Esophagus squamous epithelium (tissue), 5 donors: ENCODE data around the gene SAMD11. TPM values are rescaled to one million over a fixed set of nuclear protein-coding genes. Genes with fewer than 3 reads are reported as not detected.

Experiments used
- DNase-seq: peaks from one replicate; lab custom pipeline; 2025; lab: John Stamatoyannopoulos, UW
- H3K27ac ChIP-seq, 4 donors: fragments of 200-600 bp; sonication (generic); one replicate each; pipeline ENCODE4 v1.5.1; 2016 to 2019; ENCODE audit warnings: mild to moderate bottlenecking in 1 of 4
- H3K27me3 ChIP-seq, 4 donors: fragments of 200-600 bp; sonication (generic); 1 replicate in 3 of 4; 2 replicates in 1 of 4; pipeline versions ENCODE4 v1.5.1 to v1.6.0; 2017 to 2021; ENCODE audit warnings: antibody characterized with exemption in 1 of 4
- H3K36me3 ChIP-seq, 3 donors: fragments of 200-600 bp; sonication (generic); one replicate each; pipeline ENCODE4 v1.5.1; 2016 to 2019
- H3K4me1 ChIP-seq, 3 donors: fragments of 200-600 bp; sonication (generic); one replicate each; pipeline ENCODE4 v1.5.1; 2017 to 2019
- H3K4me3 ChIP-seq, 4 donors: fragments of 200-600 bp; sonication (generic); 1 replicate in 3 of 4; 2 replicates in 1 of 4; pipeline ENCODE4 v1.5.1; 2016 to 2019; ENCODE audit warnings: mild to moderate bottlenecking in 2 of 4, moderate library complexity in 1 of 4
- H3K9me3 ChIP-seq, 3 donors: fragments of 200-600 bp; sonication (generic); one replicate each; pipeline ENCODE4 v1.5.1; 2016 to 2019
- POLR2A ChIP-seq, 4 donors: fragments of 450-650 bp; IDR thresholded peaks; one replicate each; pipeline ENCODE4 v1.6.1; 2017; ENCODE audit warnings: antibody characterized with exemption in 4 of 4, mild to moderate bottlenecking in 4 of 4, moderate library complexity in 3 of 4
- WGBS, 2 donors: methylation state at CpG; one replicate each; pipeline ENCODE4 v1.1.5; 2018; 5-methylcytosine and 5-hydroxymethylcytosine counted together
- intact Hi-C: fragments of 100-400 bp; cut with DNase I; formaldehyde crosslinking; loops from one replicate; pipeline ENCODE4 v1.15.0; 2022
- total RNA-seq, 4 donors: library from RNA; depleted of rRNA; stranded (reverse); fragments of >200 nt; gene quantifications; one replicate each; pipeline ENCODE4 v1.1.0, GENCODE V29; 2016
- TF ChIP-seq, protein P1 (sequence below), 6 experiments: fragments of 450-650 bp in 4 of 6; fragments of 200-600 bp in 2 of 6; sonication (generic) in 2 of 6; IDR thresholded peaks; one replicate each; pipeline ENCODE4 v1.5.1; 2016 to 2019; ENCODE audit warnings: antibody characterized with exemption in 6 of 6, mild to moderate bottlenecking in 4 of 6, moderate library complexity in 4 of 6
- donor health status: DM: yes; HTN: yes; CAD: no.

The SAMD11 gene
- total RNA-seq, 4 donors from 2014 or later: 0.48 to 0.95 (median 0.57) TPM; not detected in 1

- DNase-seq: no peak
- H3K36me3 ChIP-seq: no peaks in the 10 kb centered on the region
- TF ChIP-seq POLR2A (IDR thresholded peaks at IDR 0.05): no peak
- TF ChIP-seq, protein P1, sequence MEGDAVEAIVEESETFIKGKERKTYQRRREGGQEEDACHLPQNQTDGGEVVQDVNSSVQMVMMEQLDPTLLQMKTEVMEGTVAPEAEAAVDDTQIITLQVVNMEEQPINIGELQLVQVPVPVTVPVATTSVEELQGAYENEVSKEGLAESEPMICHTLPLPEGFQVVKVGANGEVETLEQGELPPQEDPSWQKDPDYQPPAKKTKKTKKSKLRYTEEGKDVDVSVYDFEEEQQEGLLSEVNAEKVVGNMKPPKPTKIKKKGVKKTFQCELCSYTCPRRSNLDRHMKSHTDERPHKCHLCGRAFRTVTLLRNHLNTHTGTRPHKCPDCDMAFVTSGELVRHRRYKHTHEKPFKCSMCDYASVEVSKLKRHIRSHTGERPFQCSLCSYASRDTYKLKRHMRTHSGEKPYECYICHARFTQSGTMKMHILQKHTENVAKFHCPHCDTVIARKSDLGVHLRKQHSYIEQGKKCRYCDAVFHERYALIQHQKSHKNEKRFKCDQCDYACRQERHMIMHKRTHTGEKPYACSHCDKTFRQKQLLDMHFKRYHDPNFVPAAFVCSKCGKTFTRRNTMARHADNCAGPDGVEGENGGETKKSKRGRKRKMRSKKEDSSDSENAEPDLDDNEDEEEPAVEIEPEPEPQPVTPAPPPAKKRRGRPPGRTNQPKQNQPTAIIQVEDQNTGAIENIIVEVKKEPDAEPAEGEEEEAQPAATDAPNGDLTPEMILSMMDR (IDR thresholded peaks at IDR 0.05): no peak
- no peak overlapping the region for H3K27ac ChIP-seq
- H3K9me3 ChIP-seq: no peaks in the 10 kb centered on the region
- 11% methylated on average over 5 of the region's 30 CpGs; no CpG with 5 or more reads in 1 of the 2 donors for WGBS, 2 donors
- intact Hi-C loops: no loop called here
- peaks cover 19 to 66% (median 21%) of the 10 kb centered on the region in 3 donors for H3K4me1 ChIP-seq
- no peak overlapping the region for H3K4me3 ChIP-seq
- peaks cover 5 to 92% (median 28%) of the 10 kb centered on the region in 4 donors for H3K27me3 ChIP-seq
These were observed 12.1 kb downstream of the SAMD11 start for GRCh38 chr1:935751-936231.

DNA sequence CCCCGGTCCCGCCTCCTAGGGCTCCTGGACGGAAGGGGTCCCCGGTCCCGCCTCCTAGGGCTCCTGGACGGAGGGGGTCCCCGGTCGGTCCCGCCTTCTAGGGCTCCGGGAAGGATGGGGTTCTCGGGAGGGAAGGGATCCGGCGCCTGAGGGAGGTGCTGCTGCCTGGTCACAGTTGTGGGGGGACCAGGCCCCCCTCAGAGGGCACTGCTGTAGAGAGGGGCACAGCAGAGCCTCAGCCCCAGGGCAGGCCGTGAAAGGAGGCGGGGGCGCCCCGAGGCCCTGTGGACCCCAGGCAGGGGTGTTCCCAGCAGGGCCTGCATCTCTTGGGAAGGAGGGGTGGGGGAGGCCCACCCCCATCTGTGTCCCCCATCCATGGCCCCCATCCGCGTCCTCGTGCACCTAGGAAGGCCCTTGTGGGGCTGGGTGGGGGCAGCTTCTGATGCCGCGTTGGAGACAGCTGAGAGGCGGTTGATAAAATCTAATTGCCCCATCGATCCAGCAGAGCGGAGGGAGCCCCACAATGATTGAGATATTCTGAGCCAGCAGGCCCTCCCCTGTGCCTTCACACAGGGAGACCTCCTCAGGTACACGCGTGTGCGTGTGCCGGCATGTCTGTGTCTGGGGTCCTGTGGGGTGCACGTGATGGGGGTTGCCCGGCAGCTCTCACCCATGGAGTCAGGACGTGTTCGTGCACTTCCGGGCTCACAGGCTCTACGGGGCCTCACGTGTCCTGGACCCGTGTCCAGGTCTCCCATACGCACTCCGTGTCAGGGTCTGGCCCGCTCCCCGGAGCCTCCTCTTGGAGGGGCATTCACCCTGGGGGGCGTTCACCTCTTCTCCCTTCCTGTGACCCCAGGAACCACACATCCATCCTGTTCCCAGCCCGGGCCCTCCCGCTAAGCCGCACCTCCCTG, 12.9 kb downstream of the SAMD11 start:
- intact Hi-C loops: no loop called here
- TF ChIP-seq, protein P1 (IDR thresholded peaks at IDR 0.05): no peak
- no peak for TF ChIP-seq POLR2A (IDR thresholded peaks at IDR 0.05)
- peaks cover 13 to 92% (median 36%) of the 10 kb centered on the region in 4 donors for H3K27me3 ChIP-seq
- no peaks in the 10 kb centered on the region for H3K36me3 ChIP-seq
- H3K4me3 ChIP-seq: no peak overlapping the region
- no peak overlapping the region for H3K27ac ChIP-seq
- H3K4me1 ChIP-seq: peaks cover 27 to 69% (median 29%) of the 10 kb centered on the region in 3 donors
- no peak for DNase-seq
- 53% methylated on average over 9 of the region's 45 CpGs; no CpG with 5 or more reads in 1 of the 2 donors for WGBS, 2 donors
- no peaks in the 10 kb centered on the region for H3K9me3 ChIP-seq

- H3K4me3 ChIP-seq: no peak overlapping the region
- no peak for DNase-seq
- TF ChIP-seq, protein P1 (IDR thresholded peaks at IDR 0.05): no peak
- no peak for TF ChIP-seq POLR2A (IDR thresholded peaks at IDR 0.05)
- intact Hi-C loops: no loop called here
- no peaks in the 10 kb centered on the region for H3K36me3 ChIP-seq
- H3K4me1 ChIP-seq: peaks cover 34 to 69% (median 36%) of the 10 kb centered on the region in 3 donors
- H3K27ac ChIP-seq: no peak overlapping the region
- no peaks in the 10 kb centered on the region for H3K9me3 ChIP-seq
- WGBS, 2 donors: 71 to 100% methylated on average over 2 to 7 of the region's 16 CpGs
- H3K27me3 ChIP-seq: peaks cover 22 to 92% (median 37%) of the 10 kb centered on the region in 4 donors
These were observed 13.8 kb downstream of the SAMD11 start for GRCh38 chr1:937521-937920.

DNA sequence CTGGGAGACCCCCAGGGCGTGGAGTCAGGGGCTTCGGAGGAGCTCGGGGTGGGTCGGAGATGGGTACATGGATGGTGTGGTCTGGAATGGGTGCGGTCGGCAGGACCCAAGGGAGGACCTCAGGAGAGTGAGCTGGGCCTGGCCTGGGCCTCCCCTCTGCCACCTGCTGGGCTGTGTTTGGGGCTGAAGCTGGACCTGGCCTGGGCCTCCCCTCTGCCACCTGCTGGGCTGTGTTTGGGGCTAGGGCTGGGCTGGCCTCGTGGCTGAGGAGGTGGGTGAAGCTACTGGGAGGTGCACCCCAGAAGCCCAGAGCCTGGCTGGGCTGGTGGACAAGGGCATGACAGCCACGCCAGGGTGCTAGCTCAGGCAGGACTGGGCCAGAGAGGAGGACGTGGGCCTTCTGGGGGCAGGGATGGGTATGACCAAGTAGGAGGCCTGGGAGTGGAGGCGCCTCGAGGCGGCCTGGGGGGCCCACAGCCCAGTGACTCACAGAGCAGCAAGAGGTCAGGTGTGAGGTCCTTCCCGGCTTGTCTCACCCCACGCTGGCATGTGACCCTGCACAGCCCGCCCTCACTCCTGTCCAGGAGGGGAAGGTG, 14.5 kb downstream of the SAMD11 start:
- Histone ChIP-seq H3K4me3 (no peak overlapping the region), H3K27ac (no peak overlapping the region), H3K9me3 (no peaks in the 10 kb centered on the region), H3K36me3 (no peaks in the 10 kb centered on the region), H3K27me3 (peaks cover 27 to 92% (median 41%) of the 10 kb centered on the region in 4 donors), H3K4me1 (peaks cover 40 to 69% (median 43%) of the 10 kb centered on the region in 3 donors)
- intact Hi-C loops: no loop called here
- no peak for DNase-seq
- TF ChIP-seq, protein P1 (IDR thresholded peaks at IDR 0.05): peak in 5 of 6 experiments; percentile 28 to 75 (median 58)
- no peak for TF ChIP-seq POLR2A (IDR thresholded peaks at IDR 0.05)
- 60 to 70% methylated on average over 1 to 10 of the region's 15 CpGs for WGBS, 2 donors
